ENCODE data around the gene TTC21A. TPM values are rescaled to one million over a fixed set of nuclear protein-coding genes. Genes with fewer than 3 reads are reported as not detected.

The TTC21A gene
- total RNA-seq, 1 experiment from 2014 or later = 9.5 TPM

- no peaks in the 10 kb centered on the region for H3K79me2 ChIP-seq (ENCODE audit: low read depth)
- no peaks in the 10 kb centered on the region; the same call in 1 of the 2 replicates for H4K20me1 ChIP-seq (ENCODE audit: insufficient read depth)
- no peak overlapping the region for H3K4me3 ChIP-seq
- no peaks in the 10 kb centered on the region for H3K9me3 ChIP-seq (ENCODE audit: insufficient read depth, low read depth)
- no peak overlapping the region for H3K27ac ChIP-seq
- no peak for DNase-seq
- H3K4me1 ChIP-seq (replicated peaks; ENCODE audit: insufficient read depth) = no peaks in the 10 kb centered on the region
- H3K36me3 ChIP-seq (ENCODE audit: low read depth) = no peaks in the 10 kb centered on the region; the same call in 1 of the 2 replicates
- CTCF ChIA-PET = no interaction called here
- no peak overlapping the region for H3K4me2 ChIP-seq
- no peaks in the 10 kb centered on the region for H3K9me2 ChIP-seq (ENCODE audit: insufficient read depth)
- intact Hi-C loops (cut with micrococcal nuclease; ENCODE audit: unreplicated experiment) = no loop called here
- H3K27me3 ChIP-seq (ENCODE audit: insufficient read depth, low read depth) = no peaks in the 10 kb centered on the region
- POLR2A ChIA-PET (ENCODE audit: unreplicated experiment) = no interaction called here
- no peaks in the 10 kb centered on the region for H3F3A ChIP-seq (ENCODE audit: insufficient read depth, low read depth)
- TF ChIP-seq EZH2 (IDR thresholded peaks at IDR 0.05; ENCODE audit: low read depth) (no peak), CTCF (conservative IDR thresholded peaks at IDR 0.05) (no peak)
- H2AFZ ChIP-seq = no peak overlapping the region
- BruUV-seq (replicated peaks) = no TSS peak
Measured at GRCh38 chr3:39090922-39091321, 16.6 kb upstream of the TTC21A start.

GRCh38 chr3:39094851-39095677 is 12.4 kb upstream of the TTC21A start:
- no peaks in the 10 kb centered on the region for H3K27me3 ChIP-seq (ENCODE audit: insufficient read depth, low read depth)
- H3K9me2 ChIP-seq (ENCODE audit: insufficient read depth) = no peaks in the 10 kb centered on the region
- H3K9me3 ChIP-seq (ENCODE audit: insufficient read depth, low read depth) = no peaks in the 10 kb centered on the region
- no peak for TF ChIP-seq EZH2 (IDR thresholded peaks at IDR 0.05; ENCODE audit: low read depth)
- H3K4me2 ChIP-seq = no peak overlapping the region
- no peak overlapping the region for H3K4me3 ChIP-seq
- no peak overlapping the region for H3K27ac ChIP-seq
- intact Hi-C loops (cut with micrococcal nuclease; ENCODE audit: unreplicated experiment) = no loop called here
- no TSS peak for BruUV-seq (replicated peaks)
- CTCF ChIA-PET = no interaction called here
- no peaks in the 10 kb centered on the region for H3K79me2 ChIP-seq (ENCODE audit: low read depth)
- DNase-seq = no peak
- H4K20me1 ChIP-seq (ENCODE audit: insufficient read depth) = peaks cover 3% of the 10 kb centered on the region; the same call in 1 of the 2 replicates
- no peaks in the 10 kb centered on the region for H3F3A ChIP-seq (ENCODE audit: insufficient read depth, low read depth)
- POLR2A ChIA-PET (ENCODE audit: unreplicated experiment) = no interaction called here
- H2AFZ ChIP-seq = no peak overlapping the region
- H3K36me3 ChIP-seq (ENCODE audit: low read depth) = no peaks in the 10 kb centered on the region; the same call in 1 of the 2 replicates
- H3K4me1 ChIP-seq (replicated peaks; ENCODE audit: insufficient read depth) = no peaks in the 10 kb centered on the region

GRCh38 chr3:39095778-39096177 is 11.7 kb upstream of the TTC21A start:
- Histone ChIP-seq H3K36me3 (ENCODE audit: low read depth) (peaks cover 2% of the 10 kb centered on the region), H3K4me2 (no peak overlapping the region), H2AFZ (no peak overlapping the region), H3K9me3 (ENCODE audit: insufficient read depth, low read depth) (no peaks in the 10 kb centered on the region), H3K27me3 (ENCODE audit: insufficient read depth, low read depth) (no peaks in the 10 kb centered on the region), H3K27ac (no peak overlapping the region), H3K79me2 (ENCODE audit: low read depth) (no peaks in the 10 kb centered on the region), H3K4me3 (no peak overlapping the region), H3K9me2 (ENCODE audit: insufficient read depth) (no peaks in the 10 kb centered on the region), H4K20me1 (ENCODE audit: insufficient read depth) (peaks cover 6% of the 10 kb centered on the region; the same call in 1 of the 2 replicates), H3F3A (ENCODE audit: insufficient read depth, low read depth) (no peaks in the 10 kb centered on the region), H3K4me1 (replicated peaks; ENCODE audit: insufficient read depth) (no peaks in the 10 kb centered on the region)
- TF ChIP-seq CTCF (conservative IDR thresholded peaks at IDR 0.05) (no peak), EZH2 (IDR thresholded peaks at IDR 0.05; ENCODE audit: low read depth) (no peak)
- ChIA-PET CTCF (no interaction called here), POLR2A (ENCODE audit: unreplicated experiment) (no interaction called here)
- intact Hi-C loops (cut with micrococcal nuclease; ENCODE audit: unreplicated experiment) = no loop called here
- no TSS peak for BruUV-seq (replicated peaks)
- DNase-seq = no peak

Data from PC-9 (cell line).